ENCODE measurements around the gene NMNAT3. TPM values are rescaled to one million over a fixed set of nuclear protein-coding genes. Genes with fewer than 3 reads are reported as not detected.
A peak's percentile ranks its signal among the peaks of the same experiment; 100 is the strongest.

NMNAT3 gene
- polyA plus RNA-seq, 1 of the 3 experiments (the other 2 are of a cell fraction), result not detected

- Histone ChIP-seq H3F3A (replicated peaks; ENCODE audit: insufficient read depth) (no peaks in the 10 kb centered on the region), H3K4me2 (no peak overlapping the region), H2AFZ (ENCODE audit: low read depth) (no peak overlapping the region), H3K27ac (ENCODE audit: low read depth in 2 of 2, low read length in 1 of 2) (peak overlapping the region in 1 of 2 experiments; percentile 34; a peak in 1 of 4 replicates), H4K20me1 (ENCODE audit: insufficient read depth) (no peaks in the 10 kb centered on the region), H3K9me3 (no peaks in the 10 kb centered on the region), H3K9ac (no peak overlapping the region), H3K9me2 (no peaks in the 10 kb centered on the region), H3K79me2 (ENCODE audit: insufficient read depth) (no peaks in the 10 kb centered on the region), H3K36me3 (replicated peaks in 1 of 2; ENCODE audit: control insufficient read depth in 1 of 2, insufficient read depth in 2 of 2, low read length in 1 of 2) (peaks cover 0 to 5% of the 10 kb centered on the region in 2 experiments), H3K4me1 (ENCODE audit: control insufficient read depth in 1 of 2, insufficient read depth in 2 of 2, low read depth in 1 of 2, low read length in 1 of 2) (peaks cover 0 to 16% of the 10 kb centered on the region in 2 experiments; a peak in 1 of 4 replicates), H3K4me3 (ENCODE audit: low read depth in 2 of 2, low read length in 1 of 2) (no peak overlapping the region), H3K27me3 (ENCODE audit: insufficient read depth) (no peaks in the 10 kb centered on the region)
- WGBS (ENCODE audit: low lambda C conversion rate), result 85% methylated on average over 3 of the region's 3 CpGs
- ChIA-PET CTCF (interaction anchor here (1.0 to 2.6 kb wide), 8 partner anchors 10 to 93 kb away, joined by 3 to 16 read pairs (median 6); no protein-coding TSS in a partner anchor), POLR2A (interaction anchor here (0.7 to 1.3 kb wide), 2 partner anchors 12 to 13 kb away, joined by 3 read pairs; no protein-coding TSS in a partner anchor)
- DNase-seq, result no peak
- TF ChIP-seq RCOR1 (IDR thresholded peaks at IDR 0.05; ENCODE audit: low read length) (no peak), POLR2AphosphoS5 (IDR thresholded peaks at IDR 0.05; ENCODE audit: low read depth, low read length) (no peak), GABPA (IDR thresholded peaks at IDR 0.05; ENCODE audit: low read depth) (no peak), TCF12 (IDR thresholded peaks at IDR 0.05) (no peak), FOXM1 (IDR thresholded peaks at IDR 0.05; ENCODE audit: low read depth) (no peak), NFIC (IDR thresholded peaks at IDR 0.05; ENCODE audit: borderline replicate concordance) (no peak), YY1 (IDR thresholded peaks at IDR 0.05; ENCODE audit: low read depth) (no peak), NRF1 (IDR thresholded peaks at IDR 0.05; ENCODE audit: low read depth, low read length) (no peak), ZBTB33 (IDR thresholded peaks at IDR 0.05; ENCODE audit: borderline replicate concordance, low read depth) (no peak), TEAD4 (IDR thresholded peaks at IDR 0.05; ENCODE audit: borderline replicate concordance, insufficient read depth) (no peak), SIN3A (IDR thresholded peaks at IDR 0.05; ENCODE audit: borderline replicate concordance, low read depth, low read length) (no peak), GATA2 (CRISPR knock-in tag; IDR thresholded peaks at IDR 0.05) (no peak), EP300 (IDR thresholded peaks at IDR 0.05; ENCODE audit: borderline replicate concordance in 1 of 2, low read depth in 1 of 2, low read length in 1 of 2) (no peak)
These were observed 156.6 kb downstream of the NMNAT3 start for GRCh38 chr3:139521144-139521543.

GRCh38 chr3:139519998-139520737 is 157.6 kb downstream of the NMNAT3 start:
- no peak overlapping the region for H3K4me2 ChIP-seq
- H2AFZ ChIP-seq (ENCODE audit: low read depth), result no peak overlapping the region
- H3K4me3 ChIP-seq (ENCODE audit: low read depth in 2 of 2, low read length in 1 of 2), result no peak overlapping the region
- no peaks in the 10 kb centered on the region for H4K20me1 ChIP-seq (ENCODE audit: insufficient read depth)
- no peaks in the 10 kb centered on the region for H3K79me2 ChIP-seq (ENCODE audit: insufficient read depth)
- POLR2A ChIA-PET, result interaction anchor here (1.6 kb wide), 1 partner anchor 14 kb away, joined by 3 read pairs; no protein-coding TSS in a partner anchor
- no peaks in the 10 kb centered on the region for H3K36me3 ChIP-seq (replicated peaks in 1 of 2; ENCODE audit: control insufficient read depth in 1 of 2, insufficient read depth in 2 of 2, low read length in 1 of 2)
- H3F3A ChIP-seq (replicated peaks; ENCODE audit: insufficient read depth), result no peaks in the 10 kb centered on the region
- peak; percentile 39 for TF ChIP-seq RAD21 (IDR thresholded peaks at IDR 0.05; ENCODE audit: low read length)
- TF ChIP-seq, protein P1, sequence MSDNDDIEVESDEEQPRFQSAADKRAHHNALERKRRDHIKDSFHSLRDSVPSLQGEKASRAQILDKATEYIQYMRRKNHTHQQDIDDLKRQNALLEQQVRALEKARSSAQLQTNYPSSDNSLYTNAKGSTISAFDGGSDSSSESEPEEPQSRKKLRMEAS (IDR thresholded peaks at IDR 0.05; ENCODE audit: low read depth), result no peak
- TF ChIP-seq POLR2AphosphoS5 (IDR thresholded peaks at IDR 0.05; ENCODE audit: low read depth, low read length), result no peak
- peak; percentile 18 for TF ChIP-seq CTCF (IDR thresholded peaks at IDR 0.05)
- TF ChIP-seq, protein P2, sequence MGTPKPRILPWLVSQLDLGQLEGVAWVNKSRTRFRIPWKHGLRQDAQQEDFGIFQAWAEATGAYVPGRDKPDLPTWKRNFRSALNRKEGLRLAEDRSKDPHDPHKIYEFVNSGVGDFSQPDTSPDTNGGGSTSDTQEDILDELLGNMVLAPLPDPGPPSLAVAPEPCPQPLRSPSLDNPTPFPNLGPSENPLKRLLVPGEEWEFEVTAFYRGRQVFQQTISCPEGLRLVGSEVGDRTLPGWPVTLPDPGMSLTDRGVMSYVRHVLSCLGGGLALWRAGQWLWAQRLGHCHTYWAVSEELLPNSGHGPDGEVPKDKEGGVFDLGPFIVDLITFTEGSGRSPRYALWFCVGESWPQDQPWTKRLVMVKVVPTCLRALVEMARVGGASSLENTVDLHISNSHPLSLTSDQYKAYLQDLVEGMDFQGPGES (IDR thresholded peaks at IDR 0.05; ENCODE audit: low read depth, low read length), result no peak
- no peak for TF ChIP-seq EP300 (IDR thresholded peaks at IDR 0.05; ENCODE audit: borderline replicate concordance in 1 of 2, low read depth in 1 of 2, low read length in 1 of 2)
- peaks cover 0 to 16% of the 10 kb centered on the region in 2 experiments; a peak in 1 of 4 replicates for H3K4me1 ChIP-seq (ENCODE audit: control insufficient read depth in 1 of 2, insufficient read depth in 2 of 2, low read depth in 1 of 2, low read length in 1 of 2)
- H3K9me3 ChIP-seq, result no peaks in the 10 kb centered on the region
- no peaks in the 10 kb centered on the region for H3K27me3 ChIP-seq (ENCODE audit: insufficient read depth)
- CTCF ChIA-PET, result interaction anchor here (0.9 to 2.6 kb wide), 8 partner anchors 9 to 415 kb away, joined by 3 to 16 read pairs (median 6); partner anchors contain the start of gene CLSTN2
- H3K9ac ChIP-seq, result no peak overlapping the region
- no peaks in the 10 kb centered on the region for H3K9me2 ChIP-seq
- 87% methylated on average over 6 of the region's 7 CpGs for WGBS (ENCODE audit: low lambda C conversion rate)
- DNase-seq, result no peak
- no peak overlapping the region; a peak in 1 of 4 replicates for H3K27ac ChIP-seq (ENCODE audit: low read depth in 2 of 2, low read length in 1 of 2)
